ENCODE data around the gene MGAT4C. TPM values are rescaled to one million over a fixed set of nuclear protein-coding genes. Genes with fewer than 3 reads are reported as not detected.

Gene MGAT4C
- polyA plus RNA-seq, 1 of the 3 experiments (the other 2 are of a cell fraction), result 0.07 TPM

GRCh38 chr12:86117711-86118110 is 138.5 kb downstream of the MGAT4C start:
- H3K9me2 ChIP-seq, result no peaks in the 10 kb centered on the region
- WGBS (ENCODE audit: low lambda C conversion rate), result 26% methylated on average over 1 of the region's 1 CpG
- H3K4me1 ChIP-seq (ENCODE audit: control insufficient read depth in 1 of 2, insufficient read depth in 2 of 2, low read depth in 1 of 2, low read length in 1 of 2), result no peaks in the 10 kb centered on the region
- H3K4me3 ChIP-seq (ENCODE audit: low read depth in 2 of 2, low read length in 1 of 2), result no peak overlapping the region
- POLR2A ChIA-PET, result no interaction called here
- H3K79me2 ChIP-seq (ENCODE audit: insufficient read depth), result no peaks in the 10 kb centered on the region
- H3K27me3 ChIP-seq (ENCODE audit: insufficient read depth), result no peaks in the 10 kb centered on the region
- H3K27ac ChIP-seq (ENCODE audit: low read depth in 2 of 2, low read length in 1 of 2), result no peak overlapping the region
- no peak overlapping the region for H3K4me2 ChIP-seq
- H3K9ac ChIP-seq, result no peak overlapping the region
- H2AFZ ChIP-seq (ENCODE audit: low read depth), result no peak overlapping the region
- no peaks in the 10 kb centered on the region for H3F3A ChIP-seq (replicated peaks; ENCODE audit: insufficient read depth)
- TF ChIP-seq FOXJ3 (CRISPR knock-in tag; IDR thresholded peaks at IDR 0.05) (no peak), PBX3 (IDR thresholded peaks at IDR 0.05) (peak; percentile 73), NRF1 (IDR thresholded peaks at IDR 0.05; ENCODE audit: low read depth, low read length) (no peak), SIN3A (IDR thresholded peaks at IDR 0.05; ENCODE audit: borderline replicate concordance, low read depth, low read length) (no peak), EP300 (IDR thresholded peaks at IDR 0.05; ENCODE audit: borderline replicate concordance in 1 of 2, low read depth in 1 of 2, low read length in 1 of 2) (0 out of 4 replicates have a peak, but pooled peaks of 1 of the 2 experiments have one; percentile 29), TCF12 (IDR thresholded peaks at IDR 0.05) (peak; percentile 20; the same call in 1 of the 2 replicates), CHD2 (IDR thresholded peaks at IDR 0.05; ENCODE audit: low read length, partially characterized antibody) (no peak), EZH2phosphoT487 (IDR thresholded peaks at IDR 0.05; ENCODE audit: borderline replicate concordance, low read depth) (no peak)
- no peak for DNase-seq
- H3K9me3 ChIP-seq, result no peaks in the 10 kb centered on the region
- H4K20me1 ChIP-seq (ENCODE audit: insufficient read depth), result no peaks in the 10 kb centered on the region
- CTCF ChIA-PET, result no interaction called here
- H3K36me3 ChIP-seq (replicated peaks in 1 of 2; ENCODE audit: control insufficient read depth in 1 of 2, insufficient read depth in 2 of 2, low read length in 1 of 2), result no peaks in the 10 kb centered on the region

GRCh38 chr12:86104087-86104486 is 152.1 kb downstream of the MGAT4C start:
- Histone ChIP-seq H3K27ac (ENCODE audit: low read depth in 2 of 2, low read length in 1 of 2) (no peak overlapping the region), H2AFZ (ENCODE audit: low read depth) (no peak overlapping the region), H3K4me3 (ENCODE audit: low read depth in 2 of 2, low read length in 1 of 2) (no peak overlapping the region), H3K9ac (no peak overlapping the region), H4K20me1 (ENCODE audit: insufficient read depth) (no peaks in the 10 kb centered on the region), H3K9me2 (no peaks in the 10 kb centered on the region), H3K36me3 (replicated peaks in 1 of 2; ENCODE audit: control insufficient read depth in 1 of 2, insufficient read depth in 2 of 2, low read length in 1 of 2) (no peaks in the 10 kb centered on the region), H3K9me3 (no peaks in the 10 kb centered on the region), H3K27me3 (ENCODE audit: insufficient read depth) (no peaks in the 10 kb centered on the region), H3K4me2 (no peak overlapping the region), H3K79me2 (ENCODE audit: insufficient read depth) (no peaks in the 10 kb centered on the region), H3K4me1 (ENCODE audit: control insufficient read depth in 1 of 2, insufficient read depth in 2 of 2, low read depth in 1 of 2, low read length in 1 of 2) (no peaks in the 10 kb centered on the region), H3F3A (replicated peaks; ENCODE audit: insufficient read depth) (no peaks in the 10 kb centered on the region)
- no peak for TF ChIP-seq GABPA (IDR thresholded peaks at IDR 0.05; ENCODE audit: low read depth)
- no peak for TF ChIP-seq IRF3 (IDR thresholded peaks at IDR 0.05; ENCODE audit: low read depth, low read length)
- no peak for TF ChIP-seq POLR2AphosphoS5 (IDR thresholded peaks at IDR 0.05; ENCODE audit: low read depth, low read length)
- TF ChIP-seq REST (IDR thresholded peaks at IDR 0.05; ENCODE audit: low read depth, low read length), result no peak
- no peak for TF ChIP-seq USF2 (IDR thresholded peaks at IDR 0.05; ENCODE audit: borderline replicate concordance, low read depth, low read length)
- 88% methylated on average over 9 of the region's 9 CpGs for WGBS (ENCODE audit: low lambda C conversion rate)
- POLR2A ChIA-PET, result no interaction called here
- no peak for DNase-seq
- CTCF ChIA-PET, result no interaction called here
